ENCODE measurements around the gene PUS10. TPM values are rescaled to one million over a fixed set of nuclear protein-coding genes. Genes with fewer than 3 reads are reported as not detected.

PUS10 gene, protein sequence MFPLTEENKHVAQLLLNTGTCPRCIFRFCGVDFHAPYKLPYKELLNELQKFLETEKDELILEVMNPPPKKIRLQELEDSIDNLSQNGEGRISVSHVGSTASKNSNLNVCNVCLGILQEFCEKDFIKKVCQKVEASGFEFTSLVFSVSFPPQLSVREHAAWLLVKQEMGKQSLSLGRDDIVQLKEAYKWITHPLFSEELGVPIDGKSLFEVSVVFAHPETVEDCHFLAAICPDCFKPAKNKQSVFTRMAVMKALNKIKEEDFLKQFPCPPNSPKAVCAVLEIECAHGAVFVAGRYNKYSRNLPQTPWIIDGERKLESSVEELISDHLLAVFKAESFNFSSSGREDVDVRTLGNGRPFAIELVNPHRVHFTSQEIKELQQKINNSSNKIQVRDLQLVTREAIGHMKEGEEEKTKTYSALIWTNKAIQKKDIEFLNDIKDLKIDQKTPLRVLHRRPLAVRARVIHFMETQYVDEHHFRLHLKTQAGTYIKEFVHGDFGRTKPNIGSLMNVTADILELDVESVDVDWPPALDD
- total RNA-seq: 3.7 and 7.1 TPM in 2 replicates

GRCh38 chr2:61017556-61018317, at the start of gene PUS10, which contains the start of gene PEX13:
Gene PUS10 (minus strand): TSS chr2:61018255. CDS start chr2:61011890, 6,365 bp downstream.
Gene PEX13 (plus strand): TSS chr2:61017720. CDS start chr2:61017760, 40 bp downstream.

GRCh38 chr2:61065714-61066709, 48.0 kb upstream of the PUS10 start, which contains the start of gene SANBR:
Gene SANBR (plus strand): TSS chr2:61065871. CDS start chr2:61070351, 4,480 bp downstream.

Other genes with a start within 250 kb of the PUS10 start
- gene REL, start 136.7 kb downstream of the PUS10 start, total RNA-seq: 1.3 and 3.2 TPM in 2 replicates
- gene PEX13, start 535 bp downstream of the PUS10 start, total RNA-seq: 17.0 and 20.4 TPM in 2 replicates
- gene SANBR, start 47.6 kb upstream of the PUS10 start, total RNA-seq: 4.8 and 5.4 TPM in 2 replicates
- gene C2orf74, start 143.9 kb upstream of the PUS10 start, total RNA-seq: 13.5 and 22.5 TPM in 2 replicates

Data from bronchus fibroblast of lung (primary cell).